IPS-11a (cell line): Measurements from ENCODE around the gene TARS3.

Source experiments
- H3K4me3 ChIP-seq: one replicate; pipeline ENCODE4 v1.5.1; 2013; ENCODE audit warnings: low read depth, low read length, control low read depth

Gene TARS3

DNA sequence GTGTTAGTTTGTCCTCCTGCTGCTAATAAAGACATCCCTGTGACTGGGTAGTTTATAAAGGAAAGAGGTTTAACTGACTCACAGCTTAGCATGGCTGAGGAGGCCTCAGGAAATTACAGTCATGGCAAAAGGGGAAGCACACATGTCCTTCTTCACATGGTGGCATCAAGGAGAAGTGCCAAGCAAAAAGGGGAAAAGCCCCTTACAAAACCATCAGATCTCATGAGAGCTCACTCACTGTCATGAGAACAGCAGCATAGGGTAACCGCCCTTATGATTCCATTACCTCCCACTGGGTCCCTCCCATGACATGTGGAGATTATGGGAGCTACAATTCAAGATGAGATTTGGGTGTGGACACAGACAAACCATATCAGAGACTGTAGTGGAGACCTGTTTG, 99.1 kb downstream of the TARS3 start:
- no peak overlapping the region for H3K4me3 ChIP-seq

DNA sequence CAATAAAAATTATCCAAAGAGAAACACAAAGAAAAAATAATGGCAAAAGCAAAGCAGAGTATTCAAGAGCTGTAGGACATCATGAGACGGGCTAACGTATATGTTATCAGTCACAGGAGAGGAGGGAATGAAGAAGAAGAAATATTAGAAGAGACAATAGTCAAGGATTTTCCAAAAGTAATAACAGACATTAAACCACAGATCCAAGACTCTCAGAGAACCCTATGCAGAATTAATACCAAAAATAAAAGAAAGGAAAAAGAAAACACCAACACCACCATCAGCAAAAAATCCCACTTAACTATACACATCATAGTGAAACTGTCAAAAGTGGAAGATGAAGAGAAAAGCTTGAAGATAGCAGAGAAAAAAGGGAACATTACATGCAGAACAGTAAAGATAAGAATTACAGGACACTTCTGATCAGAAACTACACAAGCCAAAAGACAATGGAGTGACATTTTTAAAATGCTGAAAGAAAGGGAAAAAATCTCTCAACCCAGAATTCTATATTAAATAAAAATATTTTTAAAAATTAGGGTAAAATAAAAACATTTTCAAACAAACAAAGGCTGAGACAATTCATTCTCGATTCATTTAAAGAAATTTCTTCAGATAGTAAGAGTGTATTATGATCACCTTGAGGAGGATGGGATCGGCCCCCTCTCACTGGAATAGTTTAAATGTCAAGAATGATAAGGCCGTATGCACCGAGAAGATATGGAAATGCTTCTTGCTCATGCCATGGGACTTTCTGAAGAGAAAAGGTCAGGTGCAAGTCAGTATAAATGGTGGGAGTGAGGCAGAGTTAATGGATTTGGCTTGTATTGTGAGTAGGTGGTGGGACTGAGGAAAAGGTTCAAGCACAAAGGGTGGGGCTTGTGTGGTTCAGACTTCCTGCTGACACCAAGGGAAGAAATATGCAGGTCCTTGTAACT, 100.6 kb downstream of the TARS3 start:
- no peak overlapping the region for H3K4me3 ChIP-seq

DNA sequence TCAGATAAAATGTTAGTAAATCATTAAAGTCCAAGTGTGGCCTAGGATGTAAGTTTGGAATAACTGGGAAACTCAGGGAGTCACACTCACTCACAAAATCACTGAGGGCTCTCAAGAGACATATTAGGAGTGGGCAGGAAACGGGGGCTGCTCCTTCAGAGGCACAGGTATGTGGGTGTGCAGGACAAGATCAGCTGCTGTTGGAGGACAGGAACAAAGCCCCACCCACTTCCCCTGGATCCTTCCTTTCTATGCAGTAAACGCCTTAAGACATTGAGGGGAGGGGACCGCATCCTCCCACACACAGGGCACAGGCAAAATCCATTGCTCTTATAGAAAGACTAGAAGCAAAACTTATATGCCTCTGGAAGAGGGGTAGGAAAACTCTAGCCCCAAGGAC, 102.3 kb downstream of the TARS3 start:
- no peak overlapping the region for H3K4me3 ChIP-seq

DNA sequence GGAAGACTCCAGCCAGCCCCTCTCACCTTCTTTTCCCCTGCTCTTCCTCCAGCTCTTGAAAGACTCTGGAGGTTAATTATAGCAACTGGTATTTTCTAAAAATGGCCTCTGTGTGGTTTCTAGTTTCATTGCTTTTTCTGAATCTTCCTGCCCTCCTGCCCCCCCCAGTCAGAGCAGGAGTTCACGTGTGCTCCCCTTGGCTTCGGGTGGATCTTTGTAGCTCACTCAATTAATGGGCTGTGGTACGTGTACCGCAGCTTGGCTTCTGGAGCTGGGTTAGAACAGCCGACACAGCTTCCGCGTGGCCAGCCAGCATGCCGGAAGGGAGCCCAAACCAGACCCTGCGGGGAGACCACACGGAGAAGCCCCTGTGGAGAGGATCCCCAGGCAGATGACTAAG, 103.6 kb downstream of the TARS3 start:
- no peak overlapping the region for H3K4me3 ChIP-seq

DNA sequence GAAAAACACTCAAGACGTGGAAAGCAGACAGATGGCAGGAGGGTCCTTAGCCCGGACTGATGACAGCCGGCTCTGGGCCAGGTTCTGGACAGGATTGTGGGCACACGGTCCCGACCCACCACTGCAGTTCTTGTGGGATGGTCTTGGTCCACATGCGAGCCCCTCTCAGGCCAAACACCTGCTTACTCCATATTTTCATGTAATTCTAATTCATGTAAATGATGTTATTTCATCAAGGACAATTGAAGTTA, 104.7 kb downstream of the TARS3 start:
- H3K4me3 ChIP-seq, result no peak overlapping the region

DNA sequence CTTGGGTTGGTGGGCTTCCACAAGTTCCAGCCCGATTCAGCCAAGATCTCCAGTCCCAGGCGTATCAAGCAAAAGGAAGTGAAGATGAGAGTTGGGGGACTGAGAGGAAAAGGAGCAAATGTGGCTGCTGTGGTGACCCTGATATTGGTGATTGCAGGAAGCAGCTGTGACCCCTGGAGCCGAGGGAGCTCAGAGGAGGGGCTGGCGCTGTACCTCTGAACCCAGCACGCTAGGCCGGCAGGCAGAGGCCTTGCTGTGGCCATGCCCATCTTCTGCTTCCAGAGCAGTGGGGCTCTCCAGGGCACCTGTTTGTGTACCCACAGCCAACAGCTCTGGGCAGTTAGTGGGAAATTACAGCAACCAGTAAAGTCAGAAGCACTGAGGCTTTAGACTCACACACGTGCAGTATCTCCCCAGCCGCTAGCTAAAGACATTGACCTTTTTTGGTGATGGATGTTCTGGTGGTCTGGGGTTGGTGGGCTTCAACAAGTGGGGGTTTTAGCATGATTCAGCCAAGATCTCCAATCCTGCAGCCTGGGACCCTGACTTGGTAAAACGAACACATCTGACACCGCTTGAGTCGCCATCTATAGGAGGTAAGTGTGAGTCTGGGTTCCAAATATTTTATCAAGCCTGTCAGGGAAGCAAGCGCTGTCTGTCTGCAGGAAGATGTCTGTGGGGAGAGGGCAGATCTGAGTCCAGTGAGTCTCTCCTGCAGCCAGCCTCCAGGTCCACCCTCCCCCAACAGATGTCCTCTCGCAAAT, 105.2 kb downstream of the TARS3 start:
- H3K4me3 ChIP-seq, result no peak overlapping the region

DNA sequence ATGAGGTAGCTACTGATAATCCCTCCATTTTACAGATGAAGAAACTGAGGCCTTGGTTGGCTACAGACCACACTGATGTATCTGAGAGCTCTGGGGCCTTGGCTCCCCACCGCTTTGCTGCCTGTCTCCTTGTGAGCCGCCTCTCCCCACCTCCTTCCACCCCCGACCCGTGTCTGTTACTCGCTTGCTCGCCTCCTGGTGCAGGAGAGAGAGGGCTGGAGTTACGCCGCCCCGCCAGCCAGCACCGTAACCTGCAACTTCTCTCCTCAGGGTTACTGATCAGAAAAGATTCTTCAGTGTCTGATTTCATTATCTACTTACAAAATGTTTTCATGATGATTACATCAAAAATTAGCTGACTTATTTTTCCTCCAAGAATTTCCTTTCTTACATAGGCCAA, 106.2 kb downstream of the TARS3 start:
- H3K4me3 ChIP-seq, result no peak overlapping the region

DNA sequence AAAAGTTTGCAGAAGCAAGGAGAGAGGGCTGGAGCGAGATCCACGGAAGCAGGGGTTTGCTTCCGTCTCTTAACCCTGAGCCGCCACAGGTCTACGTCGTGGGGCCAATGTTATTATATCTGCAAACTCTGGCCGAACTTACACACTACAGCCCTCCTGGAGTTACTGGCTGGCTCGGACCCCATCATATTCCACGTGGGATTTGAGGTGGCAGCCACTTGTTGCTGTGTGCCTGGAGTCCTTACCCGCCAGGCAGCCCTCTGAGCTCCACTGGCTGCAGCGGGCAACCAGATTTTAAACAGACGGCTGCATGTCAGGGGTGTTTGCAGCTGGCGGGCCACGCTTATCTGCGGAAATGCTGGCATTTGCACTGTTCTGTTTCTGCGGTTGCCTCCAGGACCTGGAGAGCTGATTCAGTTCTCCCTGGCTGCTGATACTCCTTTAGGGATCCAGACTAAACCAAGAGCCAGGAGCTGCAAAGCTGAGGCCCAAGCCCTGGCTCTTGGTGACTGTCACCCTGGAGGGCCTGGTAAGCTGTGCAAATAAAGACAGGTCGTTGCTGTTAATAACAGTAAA, 106.8 kb downstream of the TARS3 start:
- H3K4me3 ChIP-seq, result no peak overlapping the region

DNA sequence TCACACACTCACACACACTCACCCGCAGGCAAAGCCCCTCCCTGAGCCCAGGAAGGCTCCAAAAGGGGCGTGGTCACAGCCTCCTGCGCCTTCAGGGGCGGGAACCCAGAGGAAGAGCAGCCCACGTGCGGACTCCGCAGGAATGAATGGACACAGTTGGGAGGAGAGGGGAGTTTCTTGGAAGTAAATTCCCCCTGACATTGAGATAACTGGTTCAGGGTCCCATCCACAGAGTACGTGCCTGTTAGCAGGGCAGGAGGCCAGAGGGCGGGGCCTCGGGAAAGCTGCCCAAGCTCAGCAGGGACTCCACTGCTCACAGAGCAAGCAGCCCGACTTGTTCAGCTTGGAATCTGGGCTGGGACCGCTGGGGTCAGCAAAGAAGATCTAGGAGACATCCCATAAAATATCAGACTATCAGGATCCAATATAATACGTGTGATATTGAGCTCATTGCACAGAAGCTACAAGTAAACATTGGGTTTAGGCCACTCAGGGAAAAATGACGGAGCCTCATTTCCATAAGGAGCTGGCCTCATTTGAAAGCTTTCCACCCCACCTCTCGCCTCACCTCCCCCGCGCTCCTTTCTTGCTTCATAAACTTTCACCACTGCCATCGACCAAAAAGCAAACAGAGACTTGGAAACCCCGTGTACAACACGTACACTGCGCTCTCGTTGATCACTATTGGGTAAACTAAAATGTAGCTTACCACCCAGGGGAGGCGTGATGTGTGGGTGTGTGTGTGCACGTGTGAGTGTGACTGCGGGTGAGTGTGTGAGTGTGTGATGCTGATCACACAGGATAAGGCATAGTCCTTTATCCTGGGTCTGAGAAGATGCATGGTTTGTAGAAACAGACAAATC, 108.1 kb downstream of the TARS3 start:
- peak overlapping the region; percentile 13 for H3K4me3 ChIP-seq

DNA sequence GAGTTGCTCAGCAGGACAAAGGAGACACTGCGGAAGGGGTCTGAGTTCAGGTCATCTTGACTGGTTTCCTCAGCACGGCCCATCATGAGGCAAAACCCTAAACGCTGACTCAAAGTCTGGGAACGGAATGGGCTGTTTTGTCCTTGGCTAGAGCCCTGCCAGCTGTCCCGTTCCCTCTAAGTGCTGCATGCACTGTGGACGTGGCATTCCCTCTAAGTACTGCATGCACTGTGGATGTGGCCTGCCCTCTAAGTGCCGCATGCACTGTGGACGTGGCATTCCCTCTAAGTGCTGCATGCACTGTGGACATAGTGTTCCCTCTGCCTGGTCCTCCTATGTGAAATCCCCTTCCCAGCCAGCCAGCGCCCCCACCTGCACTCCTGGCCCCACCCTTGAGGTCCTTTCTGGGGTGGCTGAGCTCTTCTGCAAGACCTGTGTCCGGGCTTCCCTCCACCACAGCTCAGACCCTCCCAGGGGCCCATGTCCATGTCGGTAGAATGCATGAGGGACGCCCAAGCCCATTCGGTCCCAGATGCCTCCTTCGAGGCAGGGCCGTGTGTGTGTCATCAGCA, 108.8 kb downstream of the TARS3 start:
- no peak overlapping the region for H3K4me3 ChIP-seq

DNA sequence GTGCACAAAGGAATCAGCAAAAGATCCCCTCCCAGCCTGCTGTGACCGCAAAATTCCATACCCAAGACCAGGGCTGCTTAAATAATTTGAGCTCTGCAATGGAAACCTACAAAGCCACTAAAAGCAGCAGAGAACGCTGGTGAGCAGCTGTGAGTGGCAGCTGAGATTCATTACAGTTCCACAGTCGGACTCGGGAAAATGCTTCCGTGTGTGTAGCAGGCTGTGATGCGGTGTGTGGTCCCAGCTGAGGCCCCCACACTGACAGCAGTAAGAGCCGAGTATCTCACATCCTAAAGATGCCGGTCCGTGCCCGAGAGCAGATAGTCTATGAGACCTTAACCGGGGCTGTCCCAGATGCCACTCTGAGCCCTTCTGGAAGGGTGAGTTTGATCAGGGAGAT, 109.5 kb downstream of the TARS3 start:
- H3K4me3 ChIP-seq, result no peak overlapping the region

DNA sequence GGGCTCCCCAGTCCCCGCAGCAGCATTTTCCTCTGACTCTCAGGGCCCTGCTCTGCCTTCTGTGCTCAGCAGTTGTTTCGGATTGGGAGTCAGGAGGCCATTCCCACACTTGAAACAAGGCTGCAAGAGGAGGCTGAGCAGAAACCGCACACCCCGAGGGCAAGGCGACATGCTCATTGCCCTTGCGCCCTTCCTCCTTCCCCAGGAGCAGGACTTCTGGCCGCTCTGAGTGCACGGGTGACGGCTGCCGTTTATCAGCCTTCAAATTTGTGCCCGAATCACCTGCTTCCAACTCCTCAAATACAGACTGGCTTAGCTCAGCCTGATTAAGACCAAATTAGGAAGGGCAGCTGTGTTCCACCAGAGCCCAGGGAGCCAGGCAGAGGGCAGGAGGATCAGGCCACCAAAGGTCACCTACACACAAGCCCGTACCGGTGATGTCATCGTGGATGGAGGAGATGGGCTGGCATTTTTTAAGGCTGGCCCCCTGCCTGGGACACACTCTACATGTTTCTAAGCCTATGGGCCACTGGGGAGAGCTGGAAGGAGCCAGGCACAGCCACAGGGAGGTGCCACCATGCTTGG, 110.2 kb downstream of the TARS3 start:
- H3K4me3 ChIP-seq, result no peak overlapping the region

DNA sequence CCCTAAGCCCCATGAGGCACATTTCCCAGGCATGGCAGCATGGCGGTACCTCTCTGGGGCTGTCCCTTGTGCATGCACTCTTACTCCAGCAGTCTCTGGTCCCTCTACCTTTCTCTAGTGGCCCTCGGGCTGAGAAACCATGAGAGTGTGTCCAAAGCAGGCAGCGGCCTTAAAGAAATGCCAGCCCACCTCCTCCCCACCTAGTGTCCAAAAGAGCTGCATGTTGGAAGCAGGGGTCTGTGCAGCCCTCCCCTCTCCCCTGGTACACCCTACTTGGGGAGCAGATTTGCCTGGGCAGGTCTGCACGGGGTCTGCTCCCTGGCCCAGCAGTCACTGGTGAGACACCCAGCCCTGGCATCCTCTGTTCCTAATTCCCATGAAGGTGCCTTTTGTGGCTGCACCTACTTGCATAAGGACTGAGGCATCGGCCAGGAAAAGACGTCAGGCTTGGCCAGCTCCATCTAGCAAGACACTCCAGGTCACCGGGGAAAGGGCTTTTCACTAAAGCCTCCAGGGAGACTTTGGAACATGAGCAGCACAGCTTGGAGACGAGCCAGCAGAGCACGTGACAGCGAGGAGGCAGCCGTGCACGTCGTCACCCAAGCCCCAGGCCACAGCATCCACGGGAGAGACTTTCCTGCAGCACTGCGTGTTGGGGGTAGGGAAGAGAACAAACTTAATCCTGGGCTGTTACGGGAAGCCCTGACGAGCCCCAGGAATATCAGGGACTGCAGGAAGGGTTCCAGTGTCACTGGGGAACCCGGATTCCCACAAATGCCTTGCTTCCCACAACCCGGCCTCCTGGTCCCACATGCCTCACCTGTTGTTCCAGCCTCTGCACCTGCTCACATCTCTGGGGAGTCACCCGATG, 110.9 kb downstream of the TARS3 start:
- no peak overlapping the region for H3K4me3 ChIP-seq

DNA sequence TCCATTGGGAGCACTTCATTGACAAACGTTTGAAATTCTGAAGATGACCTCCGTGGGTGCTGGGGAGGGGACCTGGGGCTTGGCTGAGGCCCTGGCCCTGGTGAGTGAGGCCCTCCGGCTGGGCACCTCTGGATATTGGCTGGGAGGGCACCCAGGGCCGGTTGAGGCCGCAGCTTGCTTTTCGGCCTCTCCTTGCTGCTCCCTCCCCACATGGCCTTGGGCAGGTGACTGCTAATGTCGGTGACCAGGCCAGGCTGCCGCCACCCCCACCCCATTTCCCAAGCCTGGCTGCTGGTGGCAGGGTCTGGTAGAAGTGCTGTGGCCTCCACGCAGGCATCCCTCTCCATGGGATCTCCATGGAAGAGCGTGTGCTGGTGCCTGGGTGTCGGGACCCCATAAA, 111.6 kb downstream of the TARS3 start:
- H3K4me3 ChIP-seq, result no peak overlapping the region

DNA sequence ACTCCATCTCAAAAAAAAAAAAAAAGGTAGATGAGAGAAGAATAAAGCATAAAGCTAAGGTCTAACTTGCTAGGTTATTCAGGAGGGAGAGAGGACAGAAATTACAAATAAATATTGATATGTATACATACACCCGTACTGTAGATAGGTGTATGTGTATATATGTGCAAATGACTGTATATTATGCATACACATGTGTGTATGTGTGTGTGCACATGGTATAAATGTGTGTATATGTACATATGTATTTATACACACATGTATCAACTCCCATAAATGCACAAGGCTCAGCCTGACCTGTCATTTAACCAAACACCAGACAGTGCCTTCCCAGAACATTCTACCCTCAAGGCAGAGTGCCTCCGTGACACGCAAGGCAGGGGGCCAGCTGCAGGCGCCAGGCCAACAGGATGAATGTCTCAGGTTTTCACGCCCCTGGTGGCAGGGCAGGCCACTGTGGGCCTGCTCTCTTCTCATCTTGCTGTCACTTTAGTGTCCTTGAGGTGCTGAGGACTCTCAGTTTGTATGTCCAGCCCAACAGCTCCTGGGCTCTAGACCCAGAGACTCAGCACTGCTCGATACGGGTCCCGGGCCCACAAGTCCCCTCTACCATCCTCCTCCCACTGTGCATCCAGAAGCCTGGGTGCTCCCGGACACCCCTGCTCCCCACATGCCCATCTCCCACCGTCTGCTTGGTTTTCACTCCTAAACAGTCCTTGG, 112.5 kb downstream of the TARS3 start:
- no peak overlapping the region for H3K4me3 ChIP-seq

DNA sequence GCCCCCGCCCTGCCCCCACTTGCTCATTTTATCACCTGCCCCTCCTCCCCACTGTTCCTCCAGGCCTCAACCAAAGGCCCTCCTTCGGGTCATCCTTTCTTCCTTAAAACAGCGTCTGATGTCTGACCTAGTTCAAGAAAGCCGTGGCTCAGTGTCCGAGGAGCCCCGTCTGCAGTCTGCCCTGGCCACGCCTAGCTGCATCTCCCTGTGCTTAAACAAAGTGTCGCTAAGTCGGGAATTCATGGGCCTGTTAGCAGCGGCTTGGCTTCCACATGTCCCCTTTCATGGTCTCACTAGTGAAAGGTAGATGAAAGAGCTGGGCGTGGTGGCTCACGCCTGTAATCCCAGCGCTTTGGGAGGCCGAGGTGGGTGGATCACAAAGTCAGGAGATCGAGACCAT, 113.3 kb downstream of the TARS3 start:
- no peak overlapping the region for H3K4me3 ChIP-seq

DNA sequence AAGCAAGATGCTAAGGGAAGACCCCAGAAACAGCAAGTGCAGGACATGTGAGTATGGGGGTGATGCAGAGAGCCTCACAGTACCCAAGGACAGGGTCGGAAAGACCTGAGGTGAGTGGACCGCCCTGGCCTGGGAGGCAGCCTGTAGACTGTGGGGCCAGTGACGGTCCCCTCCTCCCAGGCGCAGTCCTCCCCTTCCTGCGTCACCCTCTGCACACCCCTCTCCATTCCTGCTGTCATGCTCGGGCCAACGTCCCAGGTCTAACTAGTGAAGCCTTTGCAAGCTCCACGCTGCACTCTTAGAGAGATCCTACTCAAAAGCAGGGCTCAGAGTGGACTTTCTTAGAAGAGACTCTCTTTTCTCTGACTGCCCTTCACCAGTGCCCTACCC, 113.7 kb downstream of the TARS3 start:
- H3K4me3 ChIP-seq, result no peak overlapping the region

DNA sequence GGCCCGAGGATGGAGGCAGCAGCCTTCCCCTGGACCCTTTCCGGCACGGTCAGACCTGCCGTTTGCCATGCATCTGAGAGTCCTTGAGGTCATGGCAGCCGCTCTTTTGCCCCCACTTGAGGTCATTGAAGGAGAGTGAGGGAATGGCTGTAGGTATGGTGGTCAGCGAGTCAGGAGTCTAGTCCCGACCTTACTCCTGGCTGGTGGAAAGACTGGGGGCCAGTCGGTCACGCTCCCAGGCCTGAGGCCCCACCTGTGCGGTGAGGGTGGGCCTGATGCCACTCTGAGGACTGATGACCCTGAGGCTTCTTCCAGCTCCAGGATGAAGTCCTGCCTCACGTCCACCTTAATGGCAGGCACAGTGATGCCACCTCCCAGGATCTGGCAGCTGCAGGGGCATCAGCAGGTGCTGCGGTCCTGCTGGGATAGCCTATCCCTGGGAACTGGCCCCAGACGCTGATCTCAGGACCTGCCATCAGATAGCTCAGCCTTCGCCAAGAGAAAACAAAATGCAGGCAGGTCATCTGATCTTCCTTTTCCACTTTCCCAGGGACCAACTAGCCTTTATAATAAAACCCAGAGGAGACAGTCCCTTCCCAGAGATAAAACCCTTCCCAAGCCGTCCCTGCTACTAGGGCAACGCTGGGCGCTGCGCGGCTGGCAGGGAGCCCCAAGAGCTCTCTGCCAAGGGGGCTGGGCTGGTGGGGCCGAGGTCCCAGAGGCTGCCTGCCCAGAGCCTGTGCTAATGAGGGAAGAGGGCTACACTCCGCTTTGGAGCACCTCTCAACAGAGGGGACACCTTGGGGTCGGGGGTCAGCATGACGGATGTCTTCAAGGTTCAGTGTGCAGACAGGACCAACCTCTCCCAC, 114.3 kb downstream of the TARS3 start:
- no peak overlapping the region for H3K4me3 ChIP-seq
